Smooth muscle cell (in vitro differentiated cells): ENCODE measurements around the gene NOM1. TPM values are rescaled to one million over a fixed set of nuclear protein-coding genes. Genes with fewer than 3 reads are reported as not detected.
"Not testable (repeated sequence)": the region's sequence is repeated elsewhere in the genome, so short reads cannot be mapped to it uniquely, and the experiment has no call there.

Source experiments
- DNase-seq: peaks from one replicate; lab custom pipeline; 2025; ENCODE audit not compliant: unreplicated experiment; lab: John Stamatoyannopoulos, UW
- H2AFZ ChIP-seq: fragments of 200-600 bp; sonication (generic); 2 replicates; pipeline ENCODE4 v1.6.0; 2016; ENCODE audit warnings: antibody characterized with exemption, low read depth, mild to moderate bottlenecking
- H3F3A ChIP-seq: fragments of 200-600 bp; sonication (generic); 2 replicates; pipeline ENCODE4 v1.6.0; 2017; ENCODE audit warnings: antibody characterized with exemption, low read depth
- H3K27ac ChIP-seq: fragments of 200-600 bp; sonication (generic); 2 replicates; pipeline ENCODE4 v1.5.1; 2016; ENCODE audit warnings: low read depth, mild to moderate bottlenecking
- H3K27me3 ChIP-seq: fragments of 200-600 bp; sonication (generic); 2 replicates; pipeline ENCODE4 v1.6.1; 2016; ENCODE audit warnings: low read depth, mild to moderate bottlenecking
- H3K36me3 ChIP-seq: fragments of 200-600 bp; sonication (generic); 2 replicates; pipeline ENCODE4 v1.5.1; 2016; ENCODE audit warnings: low read depth
- H3K4me1 ChIP-seq: fragments of 200-600 bp; sonication (generic); 2 replicates; pipeline ENCODE4 v1.5.1; 2016; ENCODE audit warnings: low read depth
- H3K4me2 ChIP-seq: fragments of 200-600 bp; sonication (generic); 2 replicates; pipeline ENCODE4 v1.6.0; 2016; ENCODE audit warnings: mild to moderate bottlenecking
- H3K4me3 ChIP-seq: fragments of 200-600 bp; sonication (generic); 2 replicates; pipeline ENCODE4 v1.5.1; 2016; ENCODE audit warnings: mild to moderate bottlenecking
- H3K79me2 ChIP-seq: fragments of 200-600 bp; sonication (generic); 2 replicates; pipeline ENCODE4 v1.6.0; 2016; ENCODE audit warnings: low read depth, mild to moderate bottlenecking
- H3K9ac ChIP-seq: fragments of 200-600 bp; sonication (generic); 2 replicates; pipeline ENCODE4 v1.6.0; 2016; ENCODE audit warnings: low read depth
- H3K9me3 ChIP-seq: fragments of 200-600 bp; sonication (generic); replicated peaks from 2 replicates; pipeline ENCODE4 v1.5.1; 2016; ENCODE audit warnings: low read depth
- H4K20me1 ChIP-seq: fragments of 200-600 bp; sonication (generic); 2 replicates; pipeline ENCODE4 v1.6.0; 2016; ENCODE audit warnings: low read depth
- WGBS: methylation state at CpG from one replicate; pipeline ENCODE4 v1.1.7; 2016; ENCODE audit warnings: low lambda C conversion rate; 5-methylcytosine and 5-hydroxymethylcytosine counted together
- polyA plus RNA-seq: library from polyadenylated mRNA; unstranded; fragments of >200 nt; fragmentation: Nextera tagmentation; extraction: Ambion mirVana; gene quantifications from 2 replicates; pipeline ENCODE4 v1.2.1, GENCODE V29; 2016
- total RNA-seq: library from RNA; depleted of rRNA; stranded (reverse); fragments of >200 nt; gene quantifications from 2 replicates; pipeline ENCODE4 v1.2.3, GENCODE V29; 2014
- TF ChIP-seq, protein P1 (sequence below): fragments of 200-600 bp; sonication (generic); IDR thresholded peaks from 2 replicates; pipeline ENCODE4 v1.5.1; 2017; ENCODE audit warnings: borderline replicate concordance, mild to moderate bottlenecking, antibody characterized with exemption; ENCODE audit not compliant: insufficient read depth, poor library complexity, severe bottlenecking

The NOM1 gene
- total and polyA plus RNA-seq, 2 experiments from 2014 or later = 9.7 to 11.4 TPM

DNA sequence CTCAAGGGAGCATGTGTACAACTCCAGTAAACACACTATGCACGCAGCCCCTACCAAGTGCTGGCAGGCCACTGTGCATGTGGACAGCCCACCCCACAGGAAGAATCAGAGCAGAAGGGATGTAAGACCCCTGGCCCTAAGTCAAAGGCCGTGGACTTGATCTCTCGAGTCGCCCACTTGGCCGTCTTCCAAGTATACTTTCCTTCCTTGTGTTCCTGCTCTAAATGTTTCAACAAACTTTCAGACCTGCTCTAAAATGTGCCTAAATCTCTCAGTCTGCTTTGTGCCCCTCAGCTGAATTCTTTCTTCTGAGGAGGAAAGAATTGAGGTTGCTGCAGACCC is 21.1 kb upstream of the NOM1 start:
- Histone ChIP-seq H3K27ac (no peak overlapping the region), H3K79me2 (no peaks in the 10 kb centered on the region), H3K9ac (no peak overlapping the region), H4K20me1 (no peaks in the 10 kb centered on the region), H3K27me3 (no peaks in the 10 kb centered on the region), H2AFZ (no peak overlapping the region), H3F3A (no peaks in the 10 kb centered on the region), H3K4me2 (no peak overlapping the region), H3K36me3 (no peaks in the 10 kb centered on the region), H3K9me3 (no peaks in the 10 kb centered on the region), H3K4me1 (no peaks in the 10 kb centered on the region), H3K4me3 (no peak overlapping the region)
- TF ChIP-seq, protein P1, sequence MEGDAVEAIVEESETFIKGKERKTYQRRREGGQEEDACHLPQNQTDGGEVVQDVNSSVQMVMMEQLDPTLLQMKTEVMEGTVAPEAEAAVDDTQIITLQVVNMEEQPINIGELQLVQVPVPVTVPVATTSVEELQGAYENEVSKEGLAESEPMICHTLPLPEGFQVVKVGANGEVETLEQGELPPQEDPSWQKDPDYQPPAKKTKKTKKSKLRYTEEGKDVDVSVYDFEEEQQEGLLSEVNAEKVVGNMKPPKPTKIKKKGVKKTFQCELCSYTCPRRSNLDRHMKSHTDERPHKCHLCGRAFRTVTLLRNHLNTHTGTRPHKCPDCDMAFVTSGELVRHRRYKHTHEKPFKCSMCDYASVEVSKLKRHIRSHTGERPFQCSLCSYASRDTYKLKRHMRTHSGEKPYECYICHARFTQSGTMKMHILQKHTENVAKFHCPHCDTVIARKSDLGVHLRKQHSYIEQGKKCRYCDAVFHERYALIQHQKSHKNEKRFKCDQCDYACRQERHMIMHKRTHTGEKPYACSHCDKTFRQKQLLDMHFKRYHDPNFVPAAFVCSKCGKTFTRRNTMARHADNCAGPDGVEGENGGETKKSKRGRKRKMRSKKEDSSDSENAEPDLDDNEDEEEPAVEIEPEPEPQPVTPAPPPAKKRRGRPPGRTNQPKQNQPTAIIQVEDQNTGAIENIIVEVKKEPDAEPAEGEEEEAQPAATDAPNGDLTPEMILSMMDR = no peak
- no peak for DNase-seq
- WGBS = 83% methylated on average over 5 of the region's 5 CpGs

DNA sequence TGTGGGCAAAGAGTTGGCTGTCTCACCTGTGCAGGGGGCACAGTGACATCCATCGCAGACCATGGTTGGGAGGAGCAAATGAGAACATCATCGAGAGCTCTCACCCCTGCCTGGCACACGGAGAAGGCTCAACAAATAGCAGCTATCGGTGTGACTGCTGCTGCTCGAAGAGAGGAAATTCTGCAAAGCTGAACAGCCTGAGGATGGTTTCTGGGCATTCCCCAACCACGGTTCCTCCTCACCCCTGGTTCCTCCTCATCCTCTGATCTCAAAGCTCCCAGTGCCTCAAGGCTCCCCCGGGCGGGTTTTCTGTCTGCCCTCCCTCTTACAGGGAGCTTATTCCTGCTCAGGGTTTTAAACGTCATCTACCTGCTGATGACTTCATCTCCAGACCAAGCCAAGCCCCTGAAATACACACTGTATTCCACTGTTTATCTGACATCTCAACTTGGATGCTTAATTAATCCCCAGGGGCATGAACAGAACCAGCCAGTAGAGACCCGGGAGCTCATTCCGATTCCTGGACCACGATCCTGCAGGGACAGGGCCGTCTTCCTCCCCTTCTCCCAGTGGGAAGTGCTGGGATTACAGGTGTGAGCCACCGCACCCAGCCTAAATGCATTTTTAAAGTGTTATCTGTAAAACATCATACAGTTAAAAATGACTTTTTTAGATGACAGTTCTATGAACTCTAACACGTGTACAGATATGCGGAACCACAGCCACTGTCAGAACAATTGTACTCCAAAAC is 19.5 kb upstream of the NOM1 start:
- H3K27me3 ChIP-seq = no peaks in the 10 kb centered on the region
- H3F3A ChIP-seq = no peaks in the 10 kb centered on the region
- no peak overlapping the region for H3K27ac ChIP-seq
- 67% methylated on average over 16 of the region's 16 CpGs for WGBS
- H2AFZ ChIP-seq = no peak overlapping the region
- TF ChIP-seq, protein P1 = no peak
- no peak overlapping the region for H3K4me3 ChIP-seq
- no peaks in the 10 kb centered on the region for H4K20me1 ChIP-seq
- H3K4me2 ChIP-seq = no peak overlapping the region
- no peaks in the 10 kb centered on the region for H3K36me3 ChIP-seq
- H3K79me2 ChIP-seq = no peaks in the 10 kb centered on the region
- no peaks in the 10 kb centered on the region for H3K4me1 ChIP-seq
- no peak overlapping the region for H3K9ac ChIP-seq
- no peak for DNase-seq
- no peaks in the 10 kb centered on the region for H3K9me3 ChIP-seq

DNA sequence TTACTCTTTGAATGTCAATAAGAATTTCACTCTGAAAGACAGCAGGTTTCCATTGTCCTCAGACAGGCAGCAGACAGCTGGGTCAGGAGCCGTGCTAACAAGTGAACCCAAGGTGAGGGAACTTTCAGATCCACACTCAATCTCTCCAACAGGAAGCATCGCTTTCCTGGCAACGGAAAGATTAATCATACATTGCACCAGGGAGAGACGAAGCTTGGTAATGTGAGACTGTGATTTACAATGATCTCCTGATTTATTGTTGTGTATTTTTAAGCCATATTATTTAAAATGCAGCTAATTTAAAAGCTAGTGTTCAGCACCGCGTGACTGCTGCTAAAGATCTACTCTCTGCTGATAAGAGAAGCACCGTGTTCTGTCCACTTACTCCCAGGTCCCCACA is 17.5 kb upstream of the NOM1 start:
- TF ChIP-seq, protein P1 = no peak
- 63% methylated on average over 7 of the region's 7 CpGs for WGBS
- H3K27ac ChIP-seq = no peak overlapping the region
- no peaks in the 10 kb centered on the region for H3F3A ChIP-seq
- H3K4me2 ChIP-seq = no peak overlapping the region
- no peaks in the 10 kb centered on the region for H4K20me1 ChIP-seq
- H3K36me3 ChIP-seq = no peaks in the 10 kb centered on the region
- H3K9me3 ChIP-seq = no peaks in the 10 kb centered on the region
- no peak overlapping the region for H3K9ac ChIP-seq
- H3K27me3 ChIP-seq = no peaks in the 10 kb centered on the region
- no peak overlapping the region for H2AFZ ChIP-seq
- no peaks in the 10 kb centered on the region for H3K4me1 ChIP-seq
- no peak for DNase-seq
- H3K4me3 ChIP-seq = no peak overlapping the region
- H3K79me2 ChIP-seq = no peaks in the 10 kb centered on the region

DNA sequence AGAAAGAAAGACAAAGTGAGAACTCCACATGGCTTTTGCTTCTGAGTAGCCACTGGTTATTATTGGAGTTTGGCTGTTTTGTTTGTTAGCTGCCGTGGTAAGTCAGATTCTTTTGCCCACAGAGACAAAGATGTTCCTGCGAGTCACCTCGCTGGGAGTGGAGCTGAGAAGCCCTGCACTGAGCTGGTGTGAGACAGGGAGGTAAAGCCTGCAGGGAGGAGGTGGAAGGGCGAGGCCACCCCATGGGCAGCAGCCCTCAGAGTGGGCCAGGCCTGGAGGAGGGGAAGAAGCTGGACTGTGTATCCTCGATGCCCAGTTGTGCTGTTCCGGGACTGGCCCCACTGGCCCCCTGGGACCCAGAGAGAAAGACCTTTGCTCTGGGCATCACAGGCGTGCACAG is 14.3 kb upstream of the NOM1 start:
- Histone ChIP-seq H3K36me3 (no peaks in the 10 kb centered on the region), H4K20me1 (no peaks in the 10 kb centered on the region), H3K9ac (no peak overlapping the region), H3K4me3 (no peak overlapping the region), H3K9me3 (no peaks in the 10 kb centered on the region), H3K4me1 (no peaks in the 10 kb centered on the region), H3K79me2 (no peaks in the 10 kb centered on the region), H3F3A (no peaks in the 10 kb centered on the region), H3K27me3 (no peaks in the 10 kb centered on the region), H3K27ac (no peak overlapping the region), H3K4me2 (no peak overlapping the region), H2AFZ (no peak overlapping the region)
- TF ChIP-seq, protein P1 = no peak
- 77% methylated on average over 7 of the region's 7 CpGs for WGBS
- no peak for DNase-seq

DNA sequence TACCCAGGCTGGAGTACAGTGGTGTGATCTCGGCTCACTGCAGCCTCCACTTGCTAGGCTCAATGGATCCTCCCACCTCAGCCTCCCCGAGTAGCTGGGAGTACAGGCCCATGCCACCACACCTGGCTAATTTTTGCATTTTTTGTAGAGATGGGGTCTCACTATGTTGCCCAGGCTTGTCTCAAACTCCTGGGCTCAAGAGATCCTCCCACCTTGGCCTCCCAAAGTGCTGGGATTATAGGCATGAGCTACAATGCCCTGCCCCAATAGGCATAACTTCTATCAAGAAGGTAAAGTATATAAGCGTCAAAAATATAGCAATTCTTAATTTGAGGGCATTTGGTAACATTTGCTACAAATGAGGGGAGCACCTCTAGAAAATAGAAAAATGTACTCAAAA is 12.7 kb upstream of the NOM1 start:
- not testable (repeated sequence) for H3K36me3 ChIP-seq, H4K20me1 ChIP-seq, H3K9me3 ChIP-seq, H3F3A ChIP-seq, H3K79me2 ChIP-seq, H3K4me2 ChIP-seq, H3K27ac ChIP-seq, H2AFZ ChIP-seq, DNase-seq, H3K4me3 ChIP-seq, H3K9ac ChIP-seq, H3K4me1 ChIP-seq, H3K27me3 ChIP-seq
- WGBS = 92% methylated on average over 3 of the region's 3 CpGs
